HepG2 (cell line): ENCODE measurements around the gene NOTCH4.
A peak's percentile ranks its signal among the peaks of the same experiment; 100 is the strongest.

Experiments used
- AFF4 ChIP-seq: sonication (generic); formaldehyde crosslinking; IDR thresholded peaks from 2 replicates; pipeline ENCODE4 v1.4.0; 2020; ENCODE audit warnings: missing genetic modification reagents
- E2F1 ChIP-seq: sonication (generic); formaldehyde crosslinking; IDR thresholded peaks from 2 replicates; pipeline ENCODE4 v1.5.0; 2020; ENCODE audit warnings: missing genetic modification reagents
- ERF ChIP-seq: IDR thresholded peaks from 2 replicates; pipeline ENCODE4 v1.6.1; 2018; ENCODE audit warnings: missing biosample characterization, missing genetic modification reagents
- FOXA3 ChIP-seq: IDR thresholded peaks from 2 replicates; pipeline ENCODE4 v1.6.1; 2016; ENCODE audit warnings: missing genetic modification reagents, missing compliant biosample characterization
- PLRG1 ChIP-seq: fragments of 450-650 bp; conservative IDR thresholded peaks from 2 replicates; pipeline ENCODE4 v1.6.1; 2016
- TAF1 ChIP-seq: sonication (generic); formaldehyde crosslinking; IDR thresholded peaks from 2 replicates; pipeline ENCODE4 v1.4.0; 2020; ENCODE audit warnings: missing genetic modification reagents
- USF2 ChIP-seq, 2 experiments: sonication (generic) in 1 of 2; formaldehyde crosslinking in 1 of 2; IDR thresholded peaks; 2 replicates each; pipeline versions ENCODE4 v1.5.1 to v1.6.1; 2011 to 2020; ENCODE audit warnings: borderline replicate concordance in 1 of 2, low read depth in 1 of 2, low read length in 1 of 2, mild to moderate bottlenecking in 1 of 2, missing genetic modification reagents in 1 of 2, moderate library complexity in 1 of 2
- ZNF121 ChIP-seq: sonication (generic); formaldehyde crosslinking; IDR thresholded peaks from 2 replicates; pipeline ENCODE4 v1.5.0; 2020; ENCODE audit warnings: mild to moderate bottlenecking, missing genetic modification reagents
- ZNF20 ChIP-seq: sonication (generic); formaldehyde crosslinking; IDR thresholded peaks from 2 replicates; pipeline ENCODE4 v1.4.0; 2020; ENCODE audit warnings: mild to moderate bottlenecking, moderate library complexity, missing genetic modification reagents

- TF ChIP-seq ZNF121 (CRISPR knock-in tag) (no peak), USF2 (IDR thresholded peaks at IDR 0.05; ENCODE audit: low read depth, low read length) (no peak; the same call in 1 of the 2 replicates), USF2 (CRISPR knock-in tag; IDR thresholded peaks at IDR 0.05; ENCODE audit: borderline replicate concordance) (no peak; the same call in 1 of the 2 replicates), ZNF20 (no peak), ERF (CRISPR knock-in tag) (peak; percentile 84), PLRG1 (no peak), TAF1 (CRISPR knock-in tag) (no peak), AFF4 (CRISPR knock-in tag) (no peak), FOXA3 (CRISPR knock-in tag) (peak; percentile 50; the same call in 1 of the 2 replicates), E2F1 (peak; percentile 34; the same call in 1 of the 2 replicates)
These were observed 45.9 kb downstream of the NOTCH4 start, which contains the start of gene RNF5 for GRCh38 chr6:32177788-32178546.
